Activated naive CD4-positive, alpha-beta T cell treated with Interleukin-2 at 50 U/mL for 16 hours (primary cell): ENCODE data around the gene HLA-DMB.

Experiments
- DNase-seq: peaks from one replicate; pipeline ENCODE4 v3.0.0-alpha.2; 2020

HLA-DMB gene

GRCh38 chr6:32940656-32941213, at the start of gene HLA-DMB:
HLA-DMB (minus strand) TSS chr6:32941028; CDS start chr6:32940807, 221 bp downstream.
- peak; percentile 34 for DNase-seq

GRCh38 chr6:32989368-32989767, 48.5 kb upstream of the HLA-DMB start:
- no peak for DNase-seq

GRCh38 chr6:32984622-32985389, 44.0 kb upstream of the HLA-DMB start:
- peak; percentile 91 for DNase-seq

- no peak for DNase-seq
Measured at GRCh38 chr6:32983964-32984621, 43.3 kb upstream of the HLA-DMB start.

- DNase-seq: no peak
Measured at GRCh38 chr6:32983493-32983848, 42.6 kb upstream of the HLA-DMB start.

- no peak for DNase-seq
Measured at GRCh38 chr6:32982702-32983492, 42.1 kb upstream of the HLA-DMB start.

- DNase-seq: no peak
Measured at GRCh38 chr6:32982084-32982701, 41.4 kb upstream of the HLA-DMB start.

- DNase-seq: no peak
Measured at GRCh38 chr6:32980488-32981038, 39.7 kb upstream of the HLA-DMB start.

- no peak for DNase-seq
Measured at GRCh38 chr6:32979720-32980487, 39.1 kb upstream of the HLA-DMB start.

- no peak for DNase-seq
Measured at GRCh38 chr6:32977953-32978324, 37.1 kb upstream of the HLA-DMB start.

- DNase-seq: no peak
Measured at GRCh38 chr6:32977272-32977952, 36.6 kb upstream of the HLA-DMB start.

GRCh38 chr6:32976334-32977069, 35.7 kb upstream of the HLA-DMB start:
- no peak for DNase-seq

GRCh38 chr6:32975886-32976285, 35.1 kb upstream of the HLA-DMB start:
- DNase-seq: no peak

GRCh38 chr6:32974541-32975308, 33.9 kb upstream of the HLA-DMB start:
- DNase-seq: no peak

- DNase-seq: peak; percentile 31
Measured at GRCh38 chr6:32974016-32974333, 33.1 kb upstream of the HLA-DMB start.

- DNase-seq: peak; percentile 49
Measured at GRCh38 chr6:32973144-32974015, 32.6 kb upstream of the HLA-DMB start.

GRCh38 chr6:32972353-32973143, 31.7 kb upstream of the HLA-DMB start:
- DNase-seq: peak; percentile 58
